ENCODE results near the gene OGFOD3. TPM values are rescaled to one million over a fixed set of nuclear protein-coding genes. Genes with fewer than 3 reads are reported as not detected.
"Not testable (repeated sequence)": the region's sequence is repeated elsewhere in the genome, so short reads cannot be mapped to it uniquely, and the experiment has no call there.

OGFOD3 gene
- total RNA-seq, 2 donors from 2014 or later, result 24.9 to 27.4 TPM

DNA sequence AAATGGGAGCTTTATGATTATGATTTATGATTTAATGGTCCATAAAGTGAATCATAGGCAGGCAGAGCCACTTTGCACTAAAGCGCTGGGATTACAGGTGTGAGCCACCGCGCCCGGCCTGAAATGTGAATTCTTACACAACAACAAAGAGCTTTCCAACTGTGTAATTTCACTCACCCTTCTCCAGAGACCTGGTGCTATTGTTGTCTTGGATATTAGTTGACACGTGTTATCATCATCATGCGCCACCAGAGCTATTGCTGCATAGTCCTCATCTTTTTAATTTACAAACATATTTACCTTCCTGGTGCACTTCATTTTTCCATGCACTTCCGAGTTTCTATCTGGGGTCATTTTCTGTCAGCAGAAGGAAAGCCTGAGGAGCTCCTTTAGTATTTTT is 51.6 kb downstream of the OGFOD3 start:
- no peaks in the 10 kb centered on the region for H3K36me3 ChIP-seq
- H3K4me1 ChIP-seq (ENCODE audit: control insufficient read depth in 1 of 2, low read depth in 2 of 2), result peaks cover 5 to 15% of the 10 kb centered on the region in 2 donors
- H3K27ac ChIP-seq, result no peak overlapping the region
- no peak for DNase-seq (ENCODE audit: low spot score)
- no peak overlapping the region for H3K4me3 ChIP-seq
- TF ChIP-seq, protein P1, sequence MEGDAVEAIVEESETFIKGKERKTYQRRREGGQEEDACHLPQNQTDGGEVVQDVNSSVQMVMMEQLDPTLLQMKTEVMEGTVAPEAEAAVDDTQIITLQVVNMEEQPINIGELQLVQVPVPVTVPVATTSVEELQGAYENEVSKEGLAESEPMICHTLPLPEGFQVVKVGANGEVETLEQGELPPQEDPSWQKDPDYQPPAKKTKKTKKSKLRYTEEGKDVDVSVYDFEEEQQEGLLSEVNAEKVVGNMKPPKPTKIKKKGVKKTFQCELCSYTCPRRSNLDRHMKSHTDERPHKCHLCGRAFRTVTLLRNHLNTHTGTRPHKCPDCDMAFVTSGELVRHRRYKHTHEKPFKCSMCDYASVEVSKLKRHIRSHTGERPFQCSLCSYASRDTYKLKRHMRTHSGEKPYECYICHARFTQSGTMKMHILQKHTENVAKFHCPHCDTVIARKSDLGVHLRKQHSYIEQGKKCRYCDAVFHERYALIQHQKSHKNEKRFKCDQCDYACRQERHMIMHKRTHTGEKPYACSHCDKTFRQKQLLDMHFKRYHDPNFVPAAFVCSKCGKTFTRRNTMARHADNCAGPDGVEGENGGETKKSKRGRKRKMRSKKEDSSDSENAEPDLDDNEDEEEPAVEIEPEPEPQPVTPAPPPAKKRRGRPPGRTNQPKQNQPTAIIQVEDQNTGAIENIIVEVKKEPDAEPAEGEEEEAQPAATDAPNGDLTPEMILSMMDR (IDR thresholded peaks at IDR 0.05), result no peak
- no peaks in the 10 kb centered on the region for H3K9me3 ChIP-seq
- peaks cover 5% of the 10 kb centered on the region for H3K27me3 ChIP-seq (replicated peaks; ENCODE audit: insufficient read depth)
- ATAC-seq (ENCODE audit: insufficient number of reproducible peaks, low FRiP score, low read depth), result no peak

DNA sequence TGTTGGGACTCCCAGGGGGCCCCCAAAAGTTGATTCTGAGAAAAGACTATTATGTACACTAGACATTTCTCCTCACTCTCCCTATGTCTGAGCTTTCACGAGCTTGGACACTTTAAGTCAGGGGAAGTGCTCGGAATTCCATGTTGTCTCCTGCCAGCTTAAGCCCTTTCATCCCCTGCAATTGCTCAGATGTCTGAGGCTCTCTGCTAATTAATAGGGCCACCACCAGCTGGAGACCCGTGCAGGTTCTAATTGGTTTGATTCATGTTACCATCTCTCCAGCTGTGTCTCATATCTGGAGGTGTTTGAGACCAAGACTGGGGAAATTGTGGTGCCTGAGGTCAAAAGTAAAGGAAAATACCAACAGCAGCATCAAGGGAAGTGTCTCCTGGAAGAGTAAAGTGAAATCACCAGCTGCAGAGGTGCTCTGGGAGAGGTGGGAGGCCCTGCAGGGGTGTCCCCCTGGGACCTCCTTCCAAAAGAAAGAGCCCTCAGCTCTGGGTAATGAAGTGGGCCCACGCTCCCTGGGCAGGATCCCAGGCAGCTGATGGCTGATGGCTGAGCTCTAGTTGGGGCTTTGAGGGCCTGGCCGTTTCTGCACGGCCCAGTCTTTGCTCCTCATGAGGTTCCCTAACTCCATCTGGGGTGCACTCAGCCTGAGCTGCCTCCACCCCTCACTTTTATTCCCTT is 52.6 kb downstream of the OGFOD3 start:
- H3K4me3 ChIP-seq, result no peak overlapping the region
- no peak for ATAC-seq (ENCODE audit: insufficient number of reproducible peaks, low FRiP score, low read depth)
- no peaks in the 10 kb centered on the region for H3K9me3 ChIP-seq
- H3K27me3 ChIP-seq (replicated peaks; ENCODE audit: insufficient read depth), result peaks cover 2% of the 10 kb centered on the region
- no peak overlapping the region for H3K27ac ChIP-seq
- peaks cover 5% of the 10 kb centered on the region in 2 donors for H3K4me1 ChIP-seq (ENCODE audit: control insufficient read depth in 1 of 2, low read depth in 2 of 2)
- TF ChIP-seq, protein P1 (IDR thresholded peaks at IDR 0.05), result no peak
- DNase-seq (ENCODE audit: low spot score), result no peak
- no peaks in the 10 kb centered on the region for H3K36me3 ChIP-seq

DNA sequence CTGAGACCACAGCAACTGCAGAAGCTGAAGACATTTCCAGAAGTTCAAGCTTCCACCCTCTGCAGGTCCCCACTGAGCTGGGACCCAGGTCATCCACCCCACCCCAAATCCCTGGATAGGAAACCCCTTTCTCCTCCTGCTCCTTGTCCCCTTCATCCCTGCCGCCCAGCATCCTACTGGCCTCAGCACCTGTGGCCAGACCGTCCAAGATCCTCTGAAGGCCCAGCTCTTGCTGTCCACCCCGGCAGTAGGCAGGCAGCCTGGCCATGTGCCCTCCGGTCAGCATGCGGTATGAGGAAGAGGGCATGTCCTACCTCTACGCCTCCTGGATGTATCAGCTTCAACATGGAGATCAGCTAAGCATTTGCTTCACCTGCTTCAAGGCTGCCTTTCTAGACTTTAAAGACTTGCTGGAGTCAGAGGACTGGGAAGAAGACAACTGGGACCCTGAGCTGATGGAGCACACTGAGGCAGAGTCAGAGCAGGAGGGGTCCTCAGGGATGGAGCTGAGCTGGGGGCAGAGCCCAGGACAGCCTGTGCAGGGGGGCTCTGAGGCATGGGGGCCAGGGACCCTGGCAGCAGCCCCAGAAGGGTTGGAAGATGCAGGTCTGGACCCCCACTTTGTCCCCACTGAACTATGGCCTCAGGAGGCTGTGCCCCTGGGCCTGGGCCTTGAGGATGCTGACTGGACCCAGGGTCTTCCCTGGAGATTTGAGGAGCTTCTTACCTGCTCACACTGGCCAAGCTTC is 56.3 kb downstream of the OGFOD3 start:
- Histone ChIP-seq H3K27me3 (replicated peaks; ENCODE audit: insufficient read depth) (no peaks in the 10 kb centered on the region), H3K36me3 (no peaks in the 10 kb centered on the region), H3K4me1 (ENCODE audit: control insufficient read depth in 1 of 2, low read depth in 2 of 2) (no peaks in the 10 kb centered on the region), H3K9me3 (no peaks in the 10 kb centered on the region), H3K27ac (no peak overlapping the region), H3K4me3 (no peak overlapping the region)
- DNase-seq (ENCODE audit: low spot score) (no peak), ATAC-seq (ENCODE audit: insufficient number of reproducible peaks, low FRiP score, low read depth) (no peak)
- TF ChIP-seq, protein P1 (IDR thresholded peaks at IDR 0.05), result no peak

DNA sequence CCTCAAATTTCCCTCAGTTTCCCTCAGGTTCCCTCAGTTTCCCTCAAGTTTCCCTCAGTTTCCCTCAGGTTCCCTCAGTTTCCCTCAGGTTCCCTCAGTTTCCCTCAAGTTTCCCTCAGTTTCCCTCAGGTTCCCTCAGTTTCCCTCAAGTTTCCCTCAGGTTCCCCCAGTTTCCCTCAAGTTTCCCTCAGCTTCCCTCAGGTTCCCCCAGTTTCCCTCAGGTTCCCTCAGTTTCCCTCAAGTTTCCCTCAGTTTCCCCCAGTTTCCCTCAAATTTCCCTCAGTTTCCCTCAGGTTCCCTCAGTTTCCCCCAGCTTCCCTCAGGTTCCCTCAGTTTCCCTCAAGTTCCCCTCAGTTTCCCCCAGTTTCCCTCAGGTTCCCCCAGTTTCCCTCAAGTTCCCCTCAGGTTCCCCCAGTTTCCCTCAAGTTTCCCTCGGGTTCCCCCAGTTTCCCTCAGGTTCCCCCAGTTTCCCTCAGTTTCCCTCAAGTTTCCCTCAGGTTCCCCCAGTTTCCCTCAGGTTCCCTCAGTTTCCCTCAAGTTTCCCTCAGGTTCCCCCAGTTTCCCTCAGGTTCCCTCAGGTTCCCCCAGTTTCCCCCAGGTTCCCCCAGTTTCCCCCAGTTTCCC is 58.8 kb downstream of the OGFOD3 start:
- H3K4me3 ChIP-seq; H3K27ac ChIP-seq; H3K36me3 ChIP-seq; DNase-seq (ENCODE audit: low spot score); H3K27me3 ChIP-seq (replicated peaks; ENCODE audit: insufficient read depth); H3K9me3 ChIP-seq; ATAC-seq (ENCODE audit: insufficient number of reproducible peaks, low FRiP score, low read depth); H3K4me1 ChIP-seq (ENCODE audit: control insufficient read depth in 1 of 2, low read depth in 2 of 2): not testable (repeated sequence)

DNA sequence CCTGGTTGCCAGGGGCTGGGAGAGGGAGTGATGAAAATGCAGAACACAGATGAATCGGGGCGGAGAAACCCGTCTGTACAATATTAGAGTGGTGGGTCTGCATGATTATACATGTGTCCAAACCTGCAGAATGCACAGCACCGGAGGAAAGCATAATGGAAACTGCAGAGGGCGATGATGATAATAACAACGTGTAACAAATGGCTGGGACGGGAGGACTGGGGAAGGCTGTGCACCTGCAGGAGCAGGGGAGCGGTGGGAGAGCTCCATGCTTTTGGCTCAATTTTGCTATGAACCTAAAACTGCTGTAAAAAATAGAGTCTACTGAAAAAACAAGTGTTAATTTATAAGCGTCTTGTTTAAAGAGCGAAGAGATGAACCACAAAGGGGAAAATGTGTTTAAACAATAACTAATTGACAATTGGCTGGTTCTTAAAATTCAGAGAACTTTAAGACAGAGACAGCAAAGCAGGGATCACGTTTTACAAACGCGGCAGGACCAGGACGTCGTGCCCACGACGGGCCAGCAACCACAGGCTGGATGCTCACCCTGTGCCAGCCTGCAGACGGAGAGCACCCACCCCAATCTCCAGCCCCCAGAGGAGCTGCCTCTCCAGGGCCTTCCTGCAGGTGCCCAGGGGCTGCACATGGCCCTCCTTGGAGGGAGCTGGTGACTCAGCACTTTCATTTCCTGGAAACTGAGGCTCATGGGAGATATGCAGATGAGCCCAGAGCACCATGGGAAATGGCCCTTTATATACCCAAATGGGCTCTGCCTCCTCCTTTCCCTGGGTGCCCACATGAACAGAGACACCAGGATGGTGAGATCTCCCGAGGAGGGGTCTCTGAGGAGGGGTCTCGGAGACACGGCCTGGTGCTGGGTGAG is 59.7 kb downstream of the OGFOD3 start, which contains the start of gene TEX19:
TSS of gene TEX19 (plus strand) at position 783 of the 886 bp plus-strand sequence. CDS start 2,904 bp downstream, outside the sequence.
- Histone ChIP-seq H3K4me1 (ENCODE audit: control insufficient read depth in 1 of 2, low read depth in 2 of 2) (peaks cover 7 to 8% of the 10 kb centered on the region in 2 donors), H3K9me3 (no peaks in the 10 kb centered on the region), H3K27ac (no peak within 1 kb of the TSS), H3K4me3 (no peak within 1 kb of the TSS), H3K27me3 (replicated peaks; ENCODE audit: insufficient read depth) (no peaks in the 10 kb centered on the region), H3K36me3 (no peaks in the 10 kb centered on the region)
- TF ChIP-seq, protein P1 (IDR thresholded peaks at IDR 0.05), result no peak
- no peak for DNase-seq (ENCODE audit: low spot score)
- no peak for ATAC-seq (ENCODE audit: insufficient number of reproducible peaks, low FRiP score, low read depth)

Measured in thoracic aorta (tissue), 2 donors.